WTC11 (cell line): ENCODE data around the gene LAMC1.

Experiments used
- CTCF ChIP-seq: fragments of 200-600 bp; IDR thresholded peaks from 2 replicates; pipeline ENCODE4 v1.8.0; 2022; ENCODE audit warnings: antibody characterized with exemption
- E2F1 ChIP-seq: sonication (generic); formaldehyde crosslinking; IDR thresholded peaks from 2 replicates; pipeline ENCODE4 v1.8.0; 2022; ENCODE audit warnings: mild to moderate bottlenecking, missing genetic modification reagents
- HMGA2 ChIP-seq: fragments of 250-450 bp; sonication (Bioruptor Pico); IDR thresholded peaks from 2 replicates; pipeline ENCODE4 v1.4.0; 2021; ENCODE audit warnings: mild to moderate bottlenecking, moderate library complexity
- MAX ChIP-seq: sonication (generic); formaldehyde crosslinking; IDR thresholded peaks from 2 replicates; pipeline ENCODE4 v1.8.0; 2022; ENCODE audit warnings: mild to moderate bottlenecking, missing genetic modification reagents
- NFYB ChIP-seq: sonication (generic); formaldehyde crosslinking; conservative IDR thresholded peaks from 2 replicates; pipeline ENCODE4 v1.8.0; 2022; ENCODE audit warnings: low read depth, missing genetic modification reagents
- PREB ChIP-seq: sonication (generic); formaldehyde crosslinking; IDR thresholded peaks from 2 replicates; pipeline ENCODE4 v1.8.1; 2022; ENCODE audit warnings: mild to moderate bottlenecking, missing genetic modification reagents, moderate library complexity, borderline replicate concordance
- TP53 ChIP-seq: sonication (generic); formaldehyde crosslinking; IDR thresholded peaks from 2 replicates; pipeline ENCODE4 v1.8.1; 2023; ENCODE audit warnings: mild to moderate bottlenecking, missing genetic modification reagents
- TF ChIP-seq, protein P1 (sequence below): sonication (generic); formaldehyde crosslinking; IDR thresholded peaks from 2 replicates; pipeline ENCODE4 v1.8.1; 2022; ENCODE audit warnings: missing genetic modification reagents, borderline replicate concordance

DNA sequence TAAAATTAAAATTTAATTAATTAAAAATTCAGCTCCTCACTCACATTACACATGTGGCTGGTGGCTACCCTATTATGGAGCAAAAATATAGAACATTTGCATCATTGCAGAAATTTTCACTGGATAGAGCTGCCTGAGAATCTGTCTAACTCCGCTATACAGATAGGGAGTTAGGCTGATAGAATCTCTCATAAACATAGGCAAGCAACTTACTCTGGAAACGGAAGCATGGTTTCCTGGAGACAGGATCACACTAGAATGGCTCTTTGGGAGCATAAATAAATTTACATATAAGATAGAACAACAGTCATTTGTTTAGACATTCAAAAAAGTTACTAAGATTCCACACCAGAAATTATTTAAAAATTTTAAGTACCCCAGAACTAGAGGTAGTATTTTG, 150.6 kb downstream of the LAMC1 start:
- TF ChIP-seq PREB (CRISPR knock-in tag) (no peak), NFYB (CRISPR knock-in tag) (no peak), CTCF (no peak), MAX (CRISPR knock-in tag) (no peak), E2F1 (CRISPR knock-in tag) (no peak), HMGA2 (no peak), TP53 (CRISPR knock-in tag) (no peak)
- TF ChIP-seq, protein P1, sequence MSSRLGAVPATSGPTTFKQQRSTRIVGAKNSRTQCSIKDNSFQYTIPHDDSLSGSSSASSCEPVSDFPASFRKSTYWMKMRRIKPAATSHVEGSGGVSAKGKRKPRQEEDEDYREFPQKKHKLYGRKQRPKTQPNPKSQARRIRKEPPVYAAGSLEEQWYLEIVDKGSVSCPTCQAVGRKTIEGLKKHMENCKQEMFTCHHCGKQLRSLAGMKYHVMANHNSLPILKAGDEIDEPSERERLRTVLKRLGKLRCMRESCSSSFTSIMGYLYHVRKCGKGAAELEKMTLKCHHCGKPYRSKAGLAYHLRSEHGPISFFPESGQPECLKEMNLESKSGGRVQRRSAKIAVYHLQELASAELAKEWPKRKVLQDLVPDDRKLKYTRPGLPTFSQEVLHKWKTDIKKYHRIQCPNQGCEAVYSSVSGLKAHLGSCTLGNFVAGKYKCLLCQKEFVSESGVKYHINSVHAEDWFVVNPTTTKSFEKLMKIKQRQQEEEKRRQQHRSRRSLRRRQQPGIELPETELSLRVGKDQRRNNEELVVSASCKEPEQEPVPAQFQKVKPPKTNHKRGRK, result no peak
